Activated CD4-positive, alpha-beta T cell treated with anti-CD3 and anti-CD28 coated beads, Interleukin-2, amount 50 U/mL, for 16 hours (primary cell): Measurements from ENCODE around the gene ZBTB43.
A peak's percentile ranks its signal among the peaks of the same experiment; 100 is the strongest.
"Not testable (repeated sequence)": the region's sequence is repeated elsewhere in the genome, so short reads cannot be mapped to it uniquely, and the experiment has no call there.

Experiments used
- DNase-seq: peaks from one replicate; pipeline ENCODE4 v3.0.0-alpha.2; 2020

Gene ZBTB43

GRCh38 chr9:126791406-126792230 is 13.2 kb upstream of the ZBTB43 start:
- DNase-seq, result no peak

- DNase-seq, result no peak
These were observed 11.0 kb upstream of the ZBTB43 start for GRCh38 chr9:126793686-126794417.

- DNase-seq, result no peak
These were observed 10.4 kb upstream of the ZBTB43 start for GRCh38 chr9:126794441-126794840.

GRCh38 chr9:126796758-126797157 is 8.1 kb upstream of the ZBTB43 start:
- no peak for DNase-seq

GRCh38 chr9:126797903-126798302 is 6.9 kb upstream of the ZBTB43 start:
- DNase-seq, result no peak

GRCh38 chr9:126799034-126799433 is 5.8 kb upstream of the ZBTB43 start:
- no peak for DNase-seq

- DNase-seq, result no peak
These were observed 2.4 kb upstream of the ZBTB43 start for GRCh38 chr9:126802318-126803059.

- DNase-seq, result no peak
These were observed 593 bp upstream of the ZBTB43 start for GRCh38 chr9:126804198-126804695.

GRCh38 chr9:126805554-126806262 is 868 bp downstream of the ZBTB43 start:
- DNase-seq, result peak; percentile 89

- DNase-seq, result no peak
These were observed 1.5 kb downstream of the ZBTB43 start for GRCh38 chr9:126806336-126806735.

- no peak for DNase-seq
These were observed 4.2 kb downstream of the ZBTB43 start for GRCh38 chr9:126809068-126809467.

- DNase-seq, result not testable (repeated sequence)
These were observed 5.4 kb downstream of the ZBTB43 start for GRCh38 chr9:126810221-126810620.

GRCh38 chr9:126813072-126813471 is 8.2 kb downstream of the ZBTB43 start:
- no peak for DNase-seq

- no peak for DNase-seq
These were observed 9.3 kb downstream of the ZBTB43 start for GRCh38 chr9:126814091-126814490.

GRCh38 chr9:126817615-126818014 is 12.8 kb downstream of the ZBTB43 start:
- not testable (repeated sequence) for DNase-seq

GRCh38 chr9:126818482-126818881 is 13.6 kb downstream of the ZBTB43 start:
- DNase-seq, result no peak

GRCh38 chr9:126819482-126819881 is 14.6 kb downstream of the ZBTB43 start:
- peak; percentile 78 for DNase-seq

- DNase-seq, result no peak
These were observed 17.4 kb downstream of the ZBTB43 start for GRCh38 chr9:126822278-126822677.

GRCh38 chr9:126822873-126823272 is 18.0 kb downstream of the ZBTB43 start:
- DNase-seq, result no peak

- not testable (repeated sequence) for DNase-seq
These were observed 19.2 kb downstream of the ZBTB43 start for GRCh38 chr9:126824052-126824451.

GRCh38 chr9:126827227-126827626 is 22.4 kb downstream of the ZBTB43 start:
- no peak for DNase-seq

GRCh38 chr9:126829035-126829434 is 24.2 kb downstream of the ZBTB43 start:
- no peak for DNase-seq

GRCh38 chr9:126830827-126831226 is 26.0 kb downstream of the ZBTB43 start:
- DNase-seq, result peak; percentile 12
